Measurements from ENCODE around the gene DEF6.

DNA sequence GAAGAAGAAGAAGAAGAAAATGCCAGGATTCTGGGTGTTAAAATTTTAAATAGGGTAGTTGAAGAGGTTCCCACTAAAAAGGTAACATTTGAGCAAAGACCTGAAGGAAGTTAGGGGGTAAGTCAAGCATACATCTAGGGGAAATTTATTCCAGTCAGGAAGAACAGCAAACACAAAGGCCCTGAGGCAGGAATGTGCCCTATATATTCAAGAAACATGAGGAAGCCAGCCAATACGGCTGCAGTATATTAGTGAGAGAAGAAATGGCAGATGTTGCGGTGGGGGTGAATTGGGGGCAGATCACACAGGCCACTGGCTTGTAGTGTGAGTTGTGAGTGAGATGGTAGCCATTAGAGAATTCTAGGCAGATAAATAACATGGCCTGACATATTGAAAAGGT is 32.1 kb upstream of the DEF6 start:
- TF ChIP-seq, protein P1, sequence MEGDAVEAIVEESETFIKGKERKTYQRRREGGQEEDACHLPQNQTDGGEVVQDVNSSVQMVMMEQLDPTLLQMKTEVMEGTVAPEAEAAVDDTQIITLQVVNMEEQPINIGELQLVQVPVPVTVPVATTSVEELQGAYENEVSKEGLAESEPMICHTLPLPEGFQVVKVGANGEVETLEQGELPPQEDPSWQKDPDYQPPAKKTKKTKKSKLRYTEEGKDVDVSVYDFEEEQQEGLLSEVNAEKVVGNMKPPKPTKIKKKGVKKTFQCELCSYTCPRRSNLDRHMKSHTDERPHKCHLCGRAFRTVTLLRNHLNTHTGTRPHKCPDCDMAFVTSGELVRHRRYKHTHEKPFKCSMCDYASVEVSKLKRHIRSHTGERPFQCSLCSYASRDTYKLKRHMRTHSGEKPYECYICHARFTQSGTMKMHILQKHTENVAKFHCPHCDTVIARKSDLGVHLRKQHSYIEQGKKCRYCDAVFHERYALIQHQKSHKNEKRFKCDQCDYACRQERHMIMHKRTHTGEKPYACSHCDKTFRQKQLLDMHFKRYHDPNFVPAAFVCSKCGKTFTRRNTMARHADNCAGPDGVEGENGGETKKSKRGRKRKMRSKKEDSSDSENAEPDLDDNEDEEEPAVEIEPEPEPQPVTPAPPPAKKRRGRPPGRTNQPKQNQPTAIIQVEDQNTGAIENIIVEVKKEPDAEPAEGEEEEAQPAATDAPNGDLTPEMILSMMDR (IDR thresholded peaks at IDR 0.05; ENCODE audit: control extremely low read depth in 1 of 3, insufficient read depth in 1 of 3, low read depth in 1 of 3, low read length in 3 of 3): no peak
- no peak for TF ChIP-seq SIN3A (conservative IDR thresholded peaks at IDR 0.05 in 1 of 2, IDR thresholded peaks at IDR 0.05 in 1 of 2; ENCODE audit: low read depth in 1 of 2, low read length in 2 of 2)
- TF ChIP-seq KDM4A (IDR thresholded peaks at IDR 0.05; ENCODE audit: low read depth, low read length, severe bottlenecking): no peak
- TF ChIP-seq, protein P2, sequence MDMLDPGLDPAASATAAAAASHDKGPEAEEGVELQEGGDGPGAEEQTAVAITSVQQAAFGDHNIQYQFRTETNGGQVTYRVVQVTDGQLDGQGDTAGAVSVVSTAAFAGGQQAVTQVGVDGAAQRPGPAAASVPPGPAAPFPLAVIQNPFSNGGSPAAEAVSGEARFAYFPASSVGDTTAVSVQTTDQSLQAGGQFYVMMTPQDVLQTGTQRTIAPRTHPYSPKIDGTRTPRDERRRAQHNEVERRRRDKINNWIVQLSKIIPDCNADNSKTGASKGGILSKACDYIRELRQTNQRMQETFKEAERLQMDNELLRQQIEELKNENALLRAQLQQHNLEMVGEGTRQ (IDR thresholded peaks at IDR 0.05; ENCODE audit: low read length): no peak
- TF ChIP-seq FOSL1 (IDR thresholded peaks at IDR 0.05; ENCODE audit: insufficient read depth, low read depth, low read length): no peak
